ENCODE data around the gene ULBP2. TPM values are rescaled to one million over a fixed set of nuclear protein-coding genes. Genes with fewer than 3 reads are reported as not detected.
"Not testable (repeated sequence)": the region's sequence is repeated elsewhere in the genome, so short reads cannot be mapped to it uniquely, and the experiment has no call there.

Gene ULBP2
- polyA plus RNA-seq, 12 donors = 0.20 to 0.86 (median 0.36) TPM; not detected in 2

GRCh38 chr6:149966319-149966718 lies 24.5 kb downstream of the ULBP2 start:
- DNase-seq = not testable (repeated sequence)

DNA sequence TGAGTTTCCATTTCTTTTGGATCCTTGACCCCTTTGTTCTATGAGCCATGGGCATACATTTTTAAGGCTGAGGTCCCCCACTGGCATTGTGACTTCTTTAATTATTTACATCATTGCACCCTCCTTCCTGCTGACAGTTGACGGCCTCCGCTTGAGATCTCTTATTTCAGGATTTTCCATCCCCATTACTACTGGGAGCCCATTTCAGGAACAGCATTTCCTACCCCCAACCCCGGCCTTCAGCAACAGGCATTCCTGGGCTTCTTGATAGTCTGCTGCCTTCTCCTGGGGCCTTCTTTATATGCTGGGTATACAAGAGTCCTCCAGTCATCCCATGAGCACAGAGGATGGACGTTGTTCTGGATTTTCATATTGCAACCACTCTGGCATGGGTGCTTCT lies 25.8 kb downstream of the ULBP2 start:
- DNase-seq = no peak

GRCh38 chr6:149967999-149968398 lies 26.2 kb downstream of the ULBP2 start:
- DNase-seq = not testable (repeated sequence)

DNA sequence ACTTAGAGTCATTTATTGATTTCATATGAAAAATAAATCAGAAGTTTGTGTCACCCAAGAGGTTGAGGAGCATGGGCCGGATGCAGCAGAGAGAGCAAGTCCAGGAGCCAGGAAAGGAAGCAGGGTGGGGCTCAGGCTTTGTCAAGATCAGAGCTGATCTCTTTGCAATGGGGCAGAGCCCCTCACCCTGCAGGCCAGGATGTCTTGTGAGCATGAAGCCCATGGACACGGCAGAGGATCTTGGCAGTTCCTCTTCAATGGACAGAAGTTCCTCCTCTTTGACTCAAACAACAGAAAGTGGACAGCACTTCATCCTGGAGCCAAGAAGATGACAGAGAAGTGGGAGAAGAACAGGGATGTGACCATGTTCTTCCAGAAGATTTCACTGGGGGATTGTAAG lies 27.1 kb downstream of the ULBP2 start:
- not testable (repeated sequence) for DNase-seq

- DNase-seq = no peak
These were observed 27.8 kb downstream of the ULBP2 start for GRCh38 chr6:149969635-149970034.

DNA sequence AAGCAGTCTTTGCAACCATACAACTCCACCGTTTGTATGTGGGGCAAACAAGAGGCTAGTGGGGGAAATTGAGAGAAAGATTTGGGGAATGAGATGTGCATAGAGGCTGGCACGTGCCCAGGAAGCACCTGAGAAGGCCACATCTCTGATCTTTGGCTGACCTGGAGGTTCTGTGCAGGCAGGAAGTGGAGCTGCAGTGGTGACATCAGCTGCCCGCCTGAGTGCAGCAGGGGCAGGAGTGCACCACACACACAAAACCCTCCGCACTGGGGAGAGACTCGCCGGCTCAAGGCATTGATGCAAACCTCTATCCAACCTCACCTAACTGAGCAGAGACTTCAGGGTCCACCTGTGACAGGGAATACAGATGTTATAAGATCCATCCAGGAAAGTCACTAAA lies 32.6 kb downstream of the ULBP2 start:
- DNase-seq = not testable (repeated sequence)

- DNase-seq = no peak
These were observed 33.0 kb downstream of the ULBP2 start for GRCh38 chr6:149974825-149975224.

DNA sequence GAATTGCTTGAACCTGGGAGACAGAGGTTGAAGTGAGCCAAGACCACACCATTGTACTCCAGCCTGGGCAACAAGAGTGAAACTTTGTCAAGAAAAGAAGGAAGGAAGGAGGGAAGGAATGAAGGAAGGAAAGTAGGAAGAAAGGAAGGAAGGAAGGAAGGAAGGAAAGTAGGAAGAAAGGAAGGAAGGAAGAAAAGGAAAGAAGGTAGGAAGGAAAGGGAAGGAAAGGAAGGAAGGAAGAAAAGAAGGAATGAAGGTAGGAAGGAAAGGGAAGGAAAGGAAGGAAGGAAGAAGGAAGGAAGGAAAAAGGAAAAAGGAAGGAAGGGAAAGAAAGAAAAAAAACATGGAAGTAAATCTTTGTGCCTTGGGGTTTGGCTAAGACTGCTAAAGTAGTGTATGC lies 33.6 kb downstream of the ULBP2 start:
- no peak for DNase-seq

DNA sequence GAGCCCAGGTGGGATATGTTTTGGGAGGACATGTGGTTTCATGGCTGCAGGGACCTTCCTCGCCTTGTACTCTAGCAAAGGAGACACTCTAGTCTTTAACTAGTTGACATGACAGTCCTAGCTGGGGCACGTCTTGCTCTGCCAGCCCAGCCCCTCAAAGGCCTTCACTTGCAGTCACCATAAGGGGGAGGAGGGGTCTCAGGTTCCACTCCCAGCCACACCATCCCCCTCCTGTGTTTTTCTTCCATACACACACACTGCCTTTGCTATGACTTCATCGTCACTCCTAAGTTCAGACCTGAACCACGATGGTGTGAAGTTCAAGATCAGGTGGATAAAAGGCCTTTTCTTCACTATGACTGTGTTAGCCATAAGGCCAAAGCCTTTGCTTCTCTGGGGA lies 35.4 kb downstream of the ULBP2 start:
- DNase-seq = no peak

- DNase-seq = no peak
These were observed 36.8 kb downstream of the ULBP2 start for GRCh38 chr6:149978610-149979009.

DNA sequence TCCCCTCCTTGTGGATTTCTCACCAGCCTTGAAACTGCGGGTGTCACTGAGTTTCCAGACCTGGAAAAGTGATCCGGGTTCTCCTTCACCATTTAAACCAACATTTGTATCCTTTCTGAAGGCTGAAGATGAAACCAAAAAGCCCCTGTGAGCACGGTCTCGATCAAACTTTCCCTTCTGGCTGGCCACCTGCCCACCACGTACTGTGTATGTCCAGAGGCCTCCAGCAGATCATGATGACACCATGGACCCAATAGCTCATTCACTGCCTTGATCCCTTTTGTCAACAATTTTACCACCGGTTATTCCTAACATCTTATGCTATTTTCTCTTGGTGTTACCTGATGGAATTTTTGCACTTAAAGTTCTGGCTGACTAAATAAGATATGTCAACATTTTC lies 37.5 kb downstream of the ULBP2 start:
- no peak for DNase-seq

DNA sequence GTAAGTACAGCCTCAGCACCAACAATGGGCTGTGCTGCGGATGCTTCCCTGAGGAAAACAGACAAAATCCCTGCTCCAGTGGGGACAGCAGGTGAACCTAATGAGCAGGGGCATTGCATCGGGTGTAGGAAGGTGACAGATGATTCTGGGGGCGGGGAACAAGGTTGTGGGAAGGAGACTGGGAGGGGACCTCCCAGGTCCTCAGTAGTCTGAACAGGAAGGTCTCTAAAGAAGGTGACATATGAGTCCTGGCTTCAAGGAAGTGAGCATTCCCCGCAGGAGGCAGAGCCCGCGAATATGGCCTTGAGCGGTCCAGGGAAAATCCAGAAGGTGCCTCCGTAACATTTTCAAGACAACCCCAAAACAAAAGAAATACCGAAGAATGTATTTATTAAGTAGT lies 41.3 kb downstream of the ULBP2 start:
- no peak for DNase-seq

- DNase-seq = no peak
These were observed 43.0 kb downstream of the ULBP2 start for GRCh38 chr6:149984773-149985172.

GRCh38 chr6:149985481-149985937 lies 43.7 kb downstream of the ULBP2 start:
- DNase-seq = no peak

- DNase-seq = no peak
These were observed 45.8 kb downstream of the ULBP2 start for GRCh38 chr6:149987602-149988107.

- no peak for DNase-seq
These were observed 46.9 kb downstream of the ULBP2 start for GRCh38 chr6:149988550-149989346.

DNA sequence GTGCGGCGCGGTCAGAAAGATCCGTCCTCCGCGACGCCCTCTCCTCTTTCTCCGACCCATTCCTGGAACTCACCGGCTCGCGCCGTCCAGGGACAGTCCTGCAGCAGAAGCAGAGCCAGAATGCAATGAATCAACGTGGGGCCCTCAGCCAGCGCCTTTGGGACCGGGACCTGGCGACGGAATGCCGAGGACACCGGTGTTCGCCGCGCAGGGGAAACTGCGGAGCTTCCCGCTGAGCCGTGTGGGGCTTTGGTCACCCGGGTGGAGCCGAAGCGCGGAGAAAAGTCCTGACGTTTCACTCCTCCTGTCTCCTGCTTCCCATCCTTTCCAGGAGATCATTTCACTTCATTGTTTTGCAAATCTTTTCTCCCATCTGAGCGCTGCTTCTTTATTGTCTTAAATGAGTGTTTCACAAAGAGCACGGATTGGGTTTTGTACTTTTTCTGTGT lies 48.4 kb downstream of the ULBP2 start:
- no peak for DNase-seq

- DNase-seq = no peak
These were observed 49.1 kb downstream of the ULBP2 start for GRCh38 chr6:149990661-149991471.

- not testable (repeated sequence) for DNase-seq
These were observed 49.6 kb downstream of the ULBP2 start for GRCh38 chr6:149991472-149991795.

GRCh38 chr6:149991838-149992237 lies 50.0 kb downstream of the ULBP2 start:
- DNase-seq = no peak

DNA sequence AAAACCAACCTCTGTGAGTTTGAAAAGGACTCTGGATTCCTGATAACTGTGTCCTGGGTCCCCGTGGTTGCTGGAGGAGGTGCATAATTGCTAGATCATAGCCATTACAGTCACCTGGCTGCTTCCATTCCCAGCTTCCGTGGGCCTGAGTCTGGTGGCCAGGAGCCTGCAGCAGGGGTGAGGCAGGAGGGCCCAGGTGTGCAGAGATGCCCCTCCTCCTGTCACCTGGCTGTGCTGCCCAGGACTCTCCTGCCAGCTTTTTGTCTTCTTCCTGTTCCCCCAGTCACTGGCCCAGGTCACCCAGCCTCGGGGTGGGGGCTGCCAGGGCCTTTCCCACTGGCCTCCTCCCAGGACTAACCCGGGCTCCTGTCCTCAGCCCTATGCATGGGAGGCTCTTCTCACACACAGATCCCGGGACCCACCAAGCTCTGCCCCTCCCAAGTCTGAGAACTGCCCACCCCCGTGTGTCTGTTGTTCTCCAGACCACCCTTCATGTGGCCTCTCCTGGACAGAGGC lies 53.5 kb downstream of the ULBP2 start:
- DNase-seq = no peak

DNA sequence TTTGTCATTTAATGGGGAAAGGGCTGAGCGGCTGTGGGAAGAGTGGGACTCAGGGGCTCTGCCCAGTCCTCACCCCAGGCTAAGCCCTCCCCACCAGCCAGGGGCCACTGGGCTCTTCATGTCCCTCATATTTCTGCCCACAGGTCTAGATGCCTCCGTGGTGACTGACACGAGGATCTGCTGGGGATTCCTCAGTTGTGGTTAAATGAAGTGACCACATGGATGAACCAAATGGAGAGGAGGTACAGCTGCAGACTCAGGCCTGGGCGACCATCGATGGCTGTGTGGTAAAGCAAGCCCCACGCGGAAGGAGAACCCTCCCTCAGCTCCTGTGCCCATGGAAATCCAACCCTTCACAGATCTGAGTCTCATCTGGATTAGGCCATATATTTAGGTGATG lies 54.2 kb downstream of the ULBP2 start:
- DNase-seq = no peak

Data from muscle of arm (tissue), 12 donors.